Activated CD8-positive, alpha-beta memory T cell treated with anti-CD3 and anti-CD28 coated beads for 24 hours (primary cell): ENCODE data around the gene DIP2B.
A peak's percentile ranks its signal among the peaks of the same experiment; 100 is the strongest.
"Not testable (repeated sequence)": the region's sequence is repeated elsewhere in the genome, so short reads cannot be mapped to it uniquely, and the experiment has no call there.

Source experiments
- DNase-seq: peaks from one replicate; pipeline ENCODE4 v3.0.0-alpha.2; 2020

DIP2B gene, protein sequence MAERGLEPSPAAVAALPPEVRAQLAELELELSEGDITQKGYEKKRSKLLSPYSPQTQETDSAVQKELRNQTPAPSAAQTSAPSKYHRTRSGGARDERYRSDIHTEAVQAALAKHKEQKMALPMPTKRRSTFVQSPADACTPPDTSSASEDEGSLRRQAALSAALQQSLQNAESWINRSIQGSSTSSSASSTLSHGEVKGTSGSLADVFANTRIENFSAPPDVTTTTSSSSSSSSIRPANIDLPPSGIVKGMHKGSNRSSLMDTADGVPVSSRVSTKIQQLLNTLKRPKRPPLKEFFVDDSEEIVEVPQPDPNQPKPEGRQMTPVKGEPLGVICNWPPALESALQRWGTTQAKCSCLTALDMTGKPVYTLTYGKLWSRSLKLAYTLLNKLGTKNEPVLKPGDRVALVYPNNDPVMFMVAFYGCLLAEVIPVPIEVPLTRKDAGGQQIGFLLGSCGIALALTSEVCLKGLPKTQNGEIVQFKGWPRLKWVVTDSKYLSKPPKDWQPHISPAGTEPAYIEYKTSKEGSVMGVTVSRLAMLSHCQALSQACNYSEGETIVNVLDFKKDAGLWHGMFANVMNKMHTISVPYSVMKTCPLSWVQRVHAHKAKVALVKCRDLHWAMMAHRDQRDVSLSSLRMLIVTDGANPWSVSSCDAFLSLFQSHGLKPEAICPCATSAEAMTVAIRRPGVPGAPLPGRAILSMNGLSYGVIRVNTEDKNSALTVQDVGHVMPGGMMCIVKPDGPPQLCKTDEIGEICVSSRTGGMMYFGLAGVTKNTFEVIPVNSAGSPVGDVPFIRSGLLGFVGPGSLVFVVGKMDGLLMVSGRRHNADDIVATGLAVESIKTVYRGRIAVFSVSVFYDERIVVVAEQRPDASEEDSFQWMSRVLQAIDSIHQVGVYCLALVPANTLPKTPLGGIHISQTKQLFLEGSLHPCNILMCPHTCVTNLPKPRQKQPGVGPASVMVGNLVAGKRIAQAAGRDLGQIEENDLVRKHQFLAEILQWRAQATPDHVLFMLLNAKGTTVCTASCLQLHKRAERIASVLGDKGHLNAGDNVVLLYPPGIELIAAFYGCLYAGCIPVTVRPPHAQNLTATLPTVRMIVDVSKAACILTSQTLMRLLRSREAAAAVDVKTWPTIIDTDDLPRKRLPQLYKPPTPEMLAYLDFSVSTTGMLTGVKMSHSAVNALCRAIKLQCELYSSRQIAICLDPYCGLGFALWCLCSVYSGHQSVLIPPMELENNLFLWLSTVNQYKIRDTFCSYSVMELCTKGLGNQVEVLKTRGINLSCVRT (N-terminal part only)

DNA sequence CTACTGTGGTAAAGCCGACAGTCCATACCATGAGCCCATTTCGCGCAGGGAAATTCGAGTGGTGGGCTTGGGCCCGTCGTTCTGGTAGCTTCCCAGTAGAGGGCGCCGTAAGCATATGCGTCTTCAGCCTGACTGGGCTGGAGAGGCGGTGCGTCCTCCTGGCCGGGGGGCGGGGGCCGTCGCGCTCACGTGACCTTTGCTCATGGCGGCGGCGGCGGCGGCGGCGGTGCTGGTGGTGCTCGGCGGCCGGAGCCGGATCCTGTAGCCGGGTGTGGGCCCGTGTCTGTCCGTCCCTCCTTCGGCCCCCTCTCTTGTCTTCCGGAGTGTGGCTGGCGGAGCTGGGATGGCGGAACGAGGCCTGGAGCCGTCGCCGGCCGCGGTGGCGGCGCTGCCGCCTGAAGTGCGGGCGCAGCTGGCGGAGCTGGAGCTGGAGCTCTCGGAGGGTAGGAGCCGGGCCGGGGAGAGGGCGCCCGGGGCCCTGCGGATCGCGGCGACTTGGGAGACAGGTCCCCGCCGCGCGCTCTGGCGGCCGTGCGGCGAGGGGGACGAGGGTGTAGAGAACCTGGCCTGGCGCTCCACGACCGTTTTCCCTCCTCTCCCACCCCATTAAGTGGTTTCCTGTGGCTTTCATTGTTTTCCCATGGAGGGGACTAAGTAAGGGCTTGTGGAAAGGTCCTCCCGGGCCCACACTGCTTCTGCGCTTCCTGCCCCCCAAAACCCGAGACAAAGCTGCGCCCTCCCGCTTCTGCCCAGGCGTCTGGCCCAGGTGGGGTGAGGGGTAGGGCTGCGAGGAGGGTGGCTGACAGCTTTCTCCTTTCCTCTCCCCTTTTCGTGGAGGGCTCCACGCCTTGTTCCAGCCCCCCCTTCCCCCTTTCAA is at the start of gene DIP2B:
DIP2B (plus strand) TSS at position 188 of the 877 bp plus-strand sequence; CDS start at position 344, 156 bp downstream.
- DNase-seq = peak; percentile 97

DNA sequence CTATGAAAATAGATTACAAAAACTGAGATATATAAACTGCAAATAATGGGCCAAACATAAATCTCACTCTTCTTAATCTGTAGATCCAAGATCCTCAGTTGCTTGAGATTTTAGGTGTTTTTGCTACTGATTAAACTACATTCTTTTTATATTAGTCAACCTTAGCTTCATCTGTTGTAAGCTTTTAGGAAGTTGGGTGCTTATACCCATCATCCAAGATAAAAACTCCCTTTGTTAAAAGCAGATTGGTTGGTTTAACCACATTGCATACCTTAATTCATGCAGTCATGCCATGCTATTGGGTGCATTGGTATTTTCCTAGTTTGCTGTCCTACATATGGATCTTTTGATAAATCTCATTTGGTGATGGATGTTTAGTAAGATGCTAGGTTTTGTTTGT is 46.2 kb upstream of the DIP2B start:
- no peak for DNase-seq

DNA sequence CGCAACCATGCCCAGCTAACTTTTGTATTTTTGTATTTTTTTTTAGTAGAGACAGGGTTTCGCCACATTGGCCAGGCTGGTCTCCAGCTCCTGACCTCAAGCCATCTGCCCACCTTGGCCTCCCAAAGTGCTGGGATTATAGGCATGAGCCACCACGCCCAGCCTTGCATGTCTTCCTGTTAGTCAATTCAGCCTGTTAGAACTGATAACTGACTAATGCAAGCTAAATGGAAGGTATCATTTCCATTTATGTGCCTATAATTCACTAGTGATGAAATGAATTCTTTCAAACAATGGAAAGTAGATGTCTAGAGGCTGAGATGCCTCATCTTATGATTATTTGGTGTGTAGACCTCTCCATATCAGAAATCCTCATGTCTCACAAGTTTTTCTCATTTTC is 37.3 kb upstream of the DIP2B start:
- no peak for DNase-seq

DNA sequence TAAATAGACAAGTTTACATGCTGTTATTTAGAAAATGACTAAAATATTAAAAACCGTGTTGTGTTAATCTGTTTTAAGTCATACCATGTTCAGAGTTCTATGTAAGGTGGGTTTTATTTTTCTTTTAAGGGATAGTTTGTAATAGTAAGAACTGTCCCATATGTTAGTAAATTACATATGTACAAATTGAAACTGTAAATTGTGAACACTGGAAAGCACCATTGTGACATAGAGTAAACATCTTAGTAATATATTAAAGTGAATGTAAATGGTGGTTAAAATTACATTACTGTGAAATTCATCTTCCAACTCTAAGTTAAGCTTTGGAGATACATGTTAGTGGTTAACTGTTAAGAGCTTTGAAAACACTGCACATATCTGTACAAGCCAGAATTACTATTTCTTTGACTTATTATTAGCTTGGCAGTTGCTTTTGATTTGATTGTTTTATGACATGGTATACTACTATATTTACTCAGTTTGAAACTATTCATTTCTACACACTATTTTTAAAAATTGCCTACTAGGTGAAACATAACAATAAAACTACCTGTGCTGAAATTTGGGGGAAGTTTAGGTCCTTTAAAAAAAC is 27.4 kb upstream of the DIP2B start:
- DNase-seq = no peak

DNA sequence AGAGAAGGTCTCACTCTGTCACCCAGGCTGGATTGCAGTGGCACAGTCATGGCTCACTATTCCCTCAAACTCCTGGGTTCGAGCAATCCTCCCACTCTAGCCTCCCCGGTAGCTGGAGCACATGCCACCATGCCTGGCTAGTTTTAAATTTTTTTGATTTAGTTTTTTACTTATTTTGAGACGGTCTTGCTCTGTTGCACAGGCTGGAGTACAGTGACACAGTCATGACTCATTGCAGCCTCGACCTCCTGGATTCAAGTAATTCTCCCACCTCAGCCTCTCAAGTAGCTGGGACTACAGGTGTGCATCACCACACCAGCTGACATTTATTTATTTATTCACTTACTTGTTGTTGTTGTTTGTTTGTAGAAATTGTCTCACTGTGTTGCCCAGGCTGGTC is 22.2 kb upstream of the DIP2B start:
- no peak for DNase-seq

DNA sequence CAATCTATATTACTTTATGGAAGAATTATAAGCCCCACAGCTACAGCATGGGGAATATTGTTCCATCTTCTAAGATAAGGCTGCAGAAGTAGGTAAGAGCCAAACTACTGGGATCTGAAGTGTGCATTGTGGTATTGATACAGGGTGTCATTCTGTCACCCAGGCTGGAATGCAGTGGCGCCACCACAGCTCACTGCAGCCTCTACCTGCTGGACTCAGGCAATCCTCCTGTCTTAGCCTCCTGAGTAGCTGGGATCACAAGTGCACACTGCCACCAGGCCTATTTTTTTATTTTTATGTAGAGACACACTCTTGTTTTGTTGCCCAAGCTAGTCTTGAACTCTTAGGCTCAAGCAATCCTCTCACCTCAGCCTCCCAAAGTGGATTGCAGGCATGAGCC is 21.3 kb upstream of the DIP2B start:
- no peak for DNase-seq

DNA sequence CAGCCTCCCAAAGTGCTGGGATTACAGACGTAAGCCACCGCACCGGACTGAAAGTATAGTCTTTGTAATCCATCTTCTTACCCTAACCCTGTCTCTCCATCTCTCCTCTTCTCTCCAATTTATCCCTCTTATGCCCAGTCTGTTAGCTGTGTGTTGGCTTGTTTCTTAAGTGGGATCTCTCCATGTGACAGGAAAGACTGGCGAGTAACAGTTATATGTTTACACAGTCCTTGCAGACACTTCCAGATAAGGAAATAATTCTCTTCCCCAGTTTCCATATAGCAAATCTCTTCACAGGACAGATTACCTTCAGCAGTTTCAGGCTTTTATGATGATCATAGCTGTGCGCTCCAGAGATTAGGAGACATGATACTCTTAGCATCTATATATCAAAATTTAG is 16.0 kb upstream of the DIP2B start:
- DNase-seq = no peak

DNA sequence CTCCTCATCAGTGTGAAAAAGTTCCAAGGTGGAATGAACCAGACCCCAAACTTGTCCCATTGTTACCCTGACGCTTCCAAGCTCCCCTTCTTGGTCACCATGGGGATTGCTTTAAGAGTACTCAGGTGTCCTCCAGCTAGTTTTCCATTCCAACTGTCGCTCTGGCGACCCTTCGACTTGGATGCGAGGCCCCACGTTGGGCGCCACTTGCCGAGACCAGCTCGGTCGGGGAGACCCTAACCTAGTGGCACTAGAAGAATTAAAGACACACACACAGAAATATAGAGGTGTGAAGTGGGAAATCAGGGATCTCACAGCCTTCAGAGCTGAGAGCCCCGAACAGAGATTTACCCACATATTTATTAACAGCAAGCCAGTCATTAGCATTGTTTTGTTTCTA is 6.7 kb upstream of the DIP2B start:
- not testable (repeated sequence) for DNase-seq

DNA sequence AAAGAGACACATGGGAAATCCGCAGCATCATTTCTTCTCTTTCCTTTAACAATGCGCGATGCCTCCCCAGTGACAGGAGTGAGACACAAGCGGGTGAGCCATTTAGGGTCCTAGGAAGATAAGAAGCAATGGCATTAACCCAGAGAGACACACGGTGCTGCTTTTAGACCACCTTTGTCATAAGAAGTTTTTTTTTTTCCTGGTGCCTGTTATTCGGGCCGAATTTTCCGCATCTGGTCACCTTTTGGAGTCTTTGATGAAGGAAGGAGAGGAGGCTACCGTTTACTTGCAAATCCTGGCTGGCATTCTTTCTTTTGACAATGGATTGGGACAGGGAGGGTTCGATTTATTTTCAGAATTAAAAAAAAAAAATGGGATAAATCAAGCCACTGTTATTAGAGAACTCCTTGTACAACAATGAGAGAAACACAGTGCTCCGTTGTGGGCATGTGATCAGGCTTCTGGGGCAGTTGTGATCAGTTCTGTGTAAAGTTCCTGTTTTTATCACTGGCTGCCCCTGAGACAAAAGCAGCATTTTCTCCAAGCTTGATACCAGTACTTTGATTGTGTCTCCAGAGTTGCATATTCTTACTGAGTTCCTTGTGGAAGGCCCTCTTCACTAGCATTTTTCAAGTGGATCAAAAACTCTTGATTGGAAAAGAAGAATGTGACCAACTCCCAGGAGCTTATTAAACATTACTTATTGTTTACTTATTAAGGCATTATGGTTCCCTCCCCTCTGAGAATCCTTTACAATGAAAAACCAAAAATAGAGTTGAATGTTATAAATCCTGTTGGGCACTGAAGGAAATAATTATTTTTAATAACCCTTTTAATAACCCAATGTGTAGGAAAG is 1.1 kb downstream of the DIP2B start:
- DNase-seq = no peak

DNA sequence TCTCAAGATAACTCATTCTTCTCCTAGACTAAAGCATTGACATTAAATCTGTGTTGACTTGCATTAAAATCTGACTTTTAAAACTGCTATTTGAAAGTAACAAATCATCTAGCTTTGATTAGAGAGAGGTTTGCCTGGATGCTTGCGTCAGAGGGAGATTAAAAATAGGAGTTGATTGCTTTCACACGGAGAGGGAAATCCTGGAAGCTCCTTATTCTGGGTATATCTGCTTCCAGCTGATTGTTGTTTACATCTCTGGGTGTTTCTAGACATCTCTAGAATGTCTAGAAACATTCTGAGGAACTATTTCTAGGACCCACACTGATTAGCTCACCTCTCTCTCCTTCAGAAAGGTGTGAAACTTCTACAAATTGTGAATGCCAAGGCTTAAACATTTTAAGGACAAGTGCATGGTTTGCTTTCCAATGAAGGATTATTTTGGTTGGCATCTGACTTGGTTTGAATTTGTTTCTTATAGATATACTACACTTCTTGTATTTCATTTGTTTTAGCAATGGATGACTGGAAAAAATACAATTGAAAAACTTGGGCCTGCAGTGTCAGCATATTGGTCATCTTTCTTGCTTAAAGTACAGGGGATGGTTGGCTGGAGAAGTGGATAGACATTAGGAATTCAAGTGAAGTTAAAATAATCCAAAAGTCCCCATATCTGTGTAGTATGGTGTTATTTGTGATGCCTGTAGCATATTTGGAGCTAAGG is 2.1 kb downstream of the DIP2B start:
- DNase-seq = no peak

DNA sequence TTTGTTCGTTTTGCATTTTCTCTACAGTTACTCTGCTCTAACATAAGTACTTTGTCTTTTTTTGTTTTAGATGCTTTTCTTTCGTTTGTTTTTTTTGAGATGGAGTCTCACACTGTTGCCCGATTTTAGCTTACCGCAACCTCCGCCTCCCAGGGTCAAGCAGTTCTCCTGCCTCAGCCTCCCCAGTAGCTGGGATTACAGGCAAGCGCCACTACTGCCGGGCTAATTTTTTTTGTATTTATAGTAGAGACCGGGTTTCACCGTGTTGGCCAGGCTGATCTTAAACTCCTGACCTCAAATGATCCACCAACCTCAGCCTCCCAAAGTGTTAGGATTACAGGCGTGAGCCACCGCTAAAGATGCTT is 2.7 kb downstream of the DIP2B start:
- no peak for DNase-seq

DNA sequence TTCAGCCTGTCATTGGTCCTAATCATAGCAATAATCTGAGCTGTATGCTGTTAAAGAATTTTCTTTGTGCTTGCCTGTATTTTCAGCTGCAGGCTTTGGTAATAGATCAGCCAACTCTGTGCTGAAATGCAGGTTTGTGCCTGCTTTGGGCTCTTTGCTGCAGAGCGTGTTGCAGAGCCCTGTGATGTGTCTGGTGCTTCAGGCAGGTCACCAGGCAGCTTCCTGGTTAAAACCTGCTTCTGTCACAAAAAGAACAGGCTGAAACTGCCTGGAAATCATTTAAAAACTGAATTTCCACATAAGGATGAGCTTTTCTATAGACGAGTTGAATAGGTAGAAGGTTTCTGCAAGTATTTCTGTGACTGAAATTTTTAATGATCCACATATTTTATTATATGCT is 3.1 kb downstream of the DIP2B start:
- no peak for DNase-seq

DNA sequence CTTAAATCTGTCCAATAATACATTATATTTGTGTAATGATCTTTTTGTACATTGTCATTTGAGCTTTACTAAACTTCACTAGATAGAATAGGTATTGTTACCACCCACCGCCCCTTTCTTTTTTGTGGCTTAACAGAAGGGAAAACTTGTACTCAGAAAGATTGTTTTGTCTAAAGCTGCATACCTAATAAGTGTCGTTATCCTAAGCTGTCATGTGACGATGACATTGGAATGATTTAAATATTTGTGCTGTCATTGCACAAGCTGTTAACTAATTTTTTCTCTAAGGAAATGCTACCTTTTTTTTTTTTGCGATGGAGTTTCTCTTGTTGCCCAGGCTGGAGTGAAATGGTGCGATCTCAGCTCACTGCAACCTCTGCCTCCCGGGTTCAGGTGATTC is 3.6 kb downstream of the DIP2B start:
- no peak for DNase-seq

DNA sequence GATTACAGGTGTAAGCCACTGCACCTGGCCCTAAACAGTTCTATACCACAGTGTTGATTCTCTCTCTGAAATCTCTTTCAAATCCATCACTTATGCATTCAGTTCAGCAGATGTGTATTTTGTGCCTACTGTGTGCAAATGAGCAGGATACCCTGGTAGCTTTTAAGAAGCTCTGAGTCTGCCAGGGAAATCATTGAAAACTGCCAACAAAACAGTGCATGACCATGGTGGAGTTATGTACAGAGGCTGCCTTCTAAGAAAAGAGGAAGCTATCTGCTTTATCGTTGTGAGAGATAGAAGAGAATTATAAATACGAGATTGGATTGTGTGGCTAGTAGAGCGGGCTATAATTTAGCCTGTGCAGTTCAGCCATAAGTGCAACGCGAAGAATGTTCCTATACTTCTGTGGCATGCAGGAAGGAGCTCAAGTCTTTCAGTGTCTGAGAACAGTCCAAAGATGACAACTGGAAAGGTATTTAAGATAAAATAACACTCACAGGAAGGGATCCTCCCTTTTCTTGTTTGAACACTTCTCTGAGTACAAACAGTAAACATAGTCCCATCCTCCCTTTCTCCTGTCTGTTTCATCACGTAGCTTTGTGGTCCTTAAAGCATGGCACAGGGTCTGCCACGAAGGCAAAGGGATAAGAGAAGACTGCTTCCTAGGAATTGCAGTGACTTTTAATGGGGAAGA is 4.3 kb downstream of the DIP2B start:
- no peak for DNase-seq

DNA sequence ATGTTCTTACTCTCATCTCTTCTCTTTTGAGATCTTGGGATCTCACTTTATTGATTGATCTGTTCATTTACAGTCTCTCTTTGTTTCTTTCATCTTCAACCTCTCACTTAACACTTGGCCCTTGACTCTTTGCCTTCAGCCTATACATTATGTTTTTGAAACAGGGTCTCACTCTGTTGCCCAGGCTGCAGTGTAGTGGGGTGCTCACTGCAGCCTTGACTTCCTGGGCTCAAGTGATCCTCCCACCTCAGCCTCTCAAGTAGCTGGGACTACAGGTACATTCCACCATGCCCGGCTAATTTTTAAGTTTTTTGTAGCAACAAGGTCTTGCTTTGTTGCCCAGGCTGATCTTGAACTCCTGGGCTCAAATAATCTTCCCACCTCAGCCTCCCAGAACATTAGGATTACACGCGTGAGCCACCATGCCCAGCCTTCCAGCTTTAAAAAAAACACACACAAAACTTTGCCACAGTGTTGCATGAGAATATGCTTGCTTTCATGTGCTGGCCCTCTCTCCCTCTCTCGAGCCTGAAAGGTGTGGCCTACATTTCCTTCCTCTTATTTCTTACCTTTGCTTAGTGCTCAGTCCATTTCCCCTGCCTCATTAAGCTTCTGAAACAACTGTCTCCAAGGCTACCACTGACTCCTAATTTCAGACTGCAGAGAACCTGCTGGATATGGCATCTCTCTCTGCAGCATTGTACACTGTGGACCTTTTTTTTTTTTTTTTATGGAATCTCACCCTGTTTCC is 9.9 kb downstream of the DIP2B start:
- DNase-seq = no peak

DNA sequence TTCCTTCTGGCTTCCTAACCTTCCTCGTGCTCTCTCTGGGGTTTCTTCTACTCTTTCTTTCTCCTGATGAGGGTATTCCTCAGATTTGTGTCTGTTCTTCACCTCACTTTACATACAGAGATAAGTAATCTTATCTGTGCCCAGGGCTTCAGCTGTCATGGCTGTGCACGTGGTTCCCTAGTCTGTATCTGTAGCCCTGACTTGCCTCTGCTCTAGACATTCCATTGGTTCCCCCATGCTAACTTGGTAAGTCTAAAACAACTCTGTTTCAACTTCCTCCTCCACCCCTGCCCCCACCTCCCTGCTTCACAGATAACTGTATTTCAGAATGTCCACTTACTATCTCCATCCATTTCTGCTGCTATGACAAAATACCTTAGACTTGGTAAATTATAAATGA is 10.8 kb downstream of the DIP2B start:
- DNase-seq = no peak

DNA sequence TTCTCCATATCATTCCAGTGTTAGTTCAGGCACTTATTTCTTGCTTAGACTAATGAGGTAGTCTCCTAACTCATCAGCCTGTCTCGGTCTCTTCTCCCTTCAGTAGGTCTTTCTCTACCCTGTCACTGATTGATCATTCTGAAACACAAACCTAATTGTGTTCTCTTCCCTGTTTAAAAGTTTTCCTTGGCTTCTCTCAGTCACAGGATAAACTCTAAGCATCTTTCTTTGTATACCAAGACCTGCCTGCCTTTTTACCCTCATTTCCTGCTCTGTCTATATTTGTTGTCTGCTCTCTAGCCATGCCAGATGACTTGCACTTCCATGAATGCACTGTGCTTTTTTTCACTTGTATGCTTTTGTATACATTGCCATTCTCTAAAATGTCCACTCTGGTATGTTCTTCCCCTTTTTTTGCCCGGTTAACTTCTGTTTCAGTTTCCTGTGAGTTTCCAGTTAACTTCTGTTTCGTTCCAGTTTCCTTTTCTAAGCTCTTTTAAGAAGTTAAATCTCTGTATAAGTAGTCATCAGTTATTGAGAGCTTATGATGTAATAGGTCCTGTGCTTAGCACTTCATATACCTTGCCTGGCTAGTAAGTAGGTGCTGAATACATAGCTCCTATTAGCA is 12.8 kb downstream of the DIP2B start:
- DNase-seq = no peak

DNA sequence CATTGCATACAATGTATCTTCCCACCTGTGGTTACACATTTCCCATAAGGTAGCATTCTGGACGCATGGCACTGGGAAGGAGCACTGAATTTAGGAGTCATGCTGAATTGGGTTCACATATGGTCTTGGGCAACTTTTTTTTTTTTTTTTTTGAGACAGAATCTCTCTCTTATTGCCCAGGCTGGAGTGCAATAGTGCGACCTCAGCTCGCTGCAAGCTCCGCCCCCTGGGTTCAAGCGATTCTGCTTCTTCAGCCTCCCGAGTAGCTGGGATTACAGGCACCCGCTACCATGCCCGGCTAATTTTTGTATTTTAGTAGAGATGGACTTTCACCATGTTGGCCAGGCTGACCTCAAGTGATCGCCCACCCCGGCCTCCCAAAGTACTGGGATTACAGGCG is 13.3 kb downstream of the DIP2B start:
- DNase-seq = no peak
